ENCODE results near the gene ARHGEF6.

The ARHGEF6 gene

DNA sequence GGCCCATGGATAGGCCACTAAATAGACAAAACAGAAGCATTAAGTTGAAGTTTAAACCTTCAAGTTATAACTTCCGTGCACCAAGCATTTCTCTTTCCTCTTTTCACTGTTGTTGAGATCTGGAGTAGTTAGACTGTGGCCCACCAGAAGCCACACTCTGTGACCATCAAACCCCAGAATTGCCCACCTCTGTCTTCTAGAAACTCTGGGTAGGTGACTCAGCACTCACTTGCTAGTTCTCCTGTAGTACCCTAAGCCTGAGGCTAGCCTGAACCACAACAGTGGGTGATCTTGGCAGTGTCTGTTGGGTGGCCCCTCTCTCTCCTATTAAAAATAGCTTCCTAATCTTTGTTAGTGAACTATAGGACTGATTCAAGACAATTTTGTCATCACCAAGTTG, 157.3 kb downstream of the ARHGEF6 start:
- no peak for DNase-seq
- intact Hi-C loops (cut with DNase I): no loop called here

DNA sequence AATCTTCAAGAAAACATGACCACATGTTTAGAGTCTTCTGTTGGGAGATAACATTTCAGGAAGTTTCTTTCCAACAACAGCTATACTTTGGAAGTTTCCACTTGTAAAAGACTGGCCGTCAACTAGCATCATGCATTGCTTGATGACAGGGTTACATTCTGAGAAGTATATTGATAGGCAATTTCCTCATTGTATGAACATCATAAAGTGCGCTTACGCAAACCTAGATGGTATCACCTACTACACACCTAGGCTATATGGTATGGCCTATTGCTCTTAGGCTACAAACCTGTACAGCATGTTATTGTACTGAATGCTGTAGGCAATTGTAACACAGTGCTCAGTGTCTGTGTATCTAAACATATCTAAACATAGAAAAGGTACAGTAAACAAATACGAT, 158.2 kb downstream of the ARHGEF6 start:
- no peak for DNase-seq
- intact Hi-C loops (cut with DNase I): no loop called here

DNA sequence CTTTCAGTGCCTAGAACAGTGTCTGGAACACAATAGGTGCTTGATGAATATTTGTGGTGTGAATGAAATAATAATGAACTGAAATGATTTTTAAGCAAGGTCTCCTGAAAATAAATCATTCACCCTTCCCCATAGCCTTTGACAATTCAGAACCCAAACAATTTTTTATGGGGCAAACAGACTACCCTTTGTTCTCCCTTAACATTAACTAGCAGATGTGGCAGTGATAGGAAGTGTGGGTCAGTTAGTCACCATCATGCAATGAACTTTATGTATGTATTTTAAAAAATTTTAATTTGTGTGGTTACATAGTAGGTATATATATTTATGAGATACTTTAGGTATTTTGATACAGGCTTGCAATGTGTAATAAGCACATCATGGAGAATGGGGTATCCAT, 160.0 kb downstream of the ARHGEF6 start:
- intact Hi-C loops (cut with DNase I): no loop called here
- DNase-seq: no peak

DNA sequence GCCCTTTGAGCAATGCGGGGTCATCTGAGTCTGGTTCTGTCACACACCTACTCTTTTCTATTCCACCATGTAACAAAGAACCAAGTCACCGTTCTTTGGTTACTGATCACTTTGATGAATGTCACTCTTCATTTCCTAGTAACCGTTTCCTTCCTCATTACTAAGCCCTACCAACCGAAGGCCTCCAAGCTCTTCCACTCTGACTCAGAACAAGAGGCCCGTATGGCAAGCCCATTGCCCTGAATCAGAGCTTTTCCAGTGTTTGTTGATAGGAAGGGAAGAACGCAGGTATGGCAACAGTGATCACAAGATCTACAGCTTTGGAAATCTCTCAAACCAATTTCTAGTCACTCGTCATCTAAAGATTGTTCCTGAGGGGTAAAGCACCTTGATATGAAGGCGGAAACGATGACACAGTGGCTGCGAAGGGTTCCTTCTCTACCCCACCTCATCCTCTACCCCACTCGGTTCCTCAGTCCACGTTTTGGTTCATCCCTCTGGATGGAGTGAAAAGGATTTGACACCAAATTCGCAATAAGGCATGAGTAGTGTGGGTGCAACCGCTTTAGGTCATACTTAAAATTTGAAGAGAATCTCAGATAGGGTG, 160.7 kb downstream of the ARHGEF6 start:
- intact Hi-C loops (cut with DNase I): no loop called here
- DNase-seq: no peak

DNA sequence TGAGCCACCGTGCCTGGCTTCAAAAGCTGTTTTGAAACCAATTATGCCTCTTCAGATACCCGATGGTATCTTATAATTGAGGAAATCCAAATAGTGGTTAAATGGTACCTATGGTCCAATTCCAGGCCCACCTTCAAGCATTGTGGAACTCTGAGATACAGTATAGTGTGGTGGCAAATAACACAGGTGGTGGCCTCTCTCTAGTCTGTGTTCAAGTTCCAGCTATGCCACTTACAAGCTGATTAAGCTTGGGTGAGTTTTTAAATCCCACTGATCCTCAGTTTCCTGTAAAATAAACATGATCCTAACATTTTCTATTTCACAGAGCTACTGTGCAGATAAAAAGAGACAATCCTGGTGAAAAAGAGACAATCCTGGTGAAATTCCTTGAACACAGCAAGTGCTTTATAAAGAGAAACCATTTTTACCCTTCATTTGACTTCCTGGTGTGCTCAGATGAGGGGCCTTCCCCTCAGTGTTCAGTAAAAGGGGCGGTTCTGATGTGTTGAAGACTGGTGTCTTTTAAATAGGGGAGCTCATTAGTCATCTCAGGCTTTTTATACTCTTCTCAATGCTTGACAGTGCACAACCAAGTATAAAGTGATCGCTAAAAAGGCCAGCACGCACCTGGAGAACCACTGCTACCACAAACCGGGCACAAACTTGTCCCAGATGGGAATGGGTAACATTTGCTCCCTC, 163.6 kb downstream of the ARHGEF6 start:
- no peak for DNase-seq
- intact Hi-C loops (cut with DNase I): no loop called here
